Measurements from ENCODE around the gene TMEM132E. TPM values are rescaled to one million over a fixed set of nuclear protein-coding genes. Genes with fewer than 3 reads are reported as not detected.

TMEM132E gene, protein sequence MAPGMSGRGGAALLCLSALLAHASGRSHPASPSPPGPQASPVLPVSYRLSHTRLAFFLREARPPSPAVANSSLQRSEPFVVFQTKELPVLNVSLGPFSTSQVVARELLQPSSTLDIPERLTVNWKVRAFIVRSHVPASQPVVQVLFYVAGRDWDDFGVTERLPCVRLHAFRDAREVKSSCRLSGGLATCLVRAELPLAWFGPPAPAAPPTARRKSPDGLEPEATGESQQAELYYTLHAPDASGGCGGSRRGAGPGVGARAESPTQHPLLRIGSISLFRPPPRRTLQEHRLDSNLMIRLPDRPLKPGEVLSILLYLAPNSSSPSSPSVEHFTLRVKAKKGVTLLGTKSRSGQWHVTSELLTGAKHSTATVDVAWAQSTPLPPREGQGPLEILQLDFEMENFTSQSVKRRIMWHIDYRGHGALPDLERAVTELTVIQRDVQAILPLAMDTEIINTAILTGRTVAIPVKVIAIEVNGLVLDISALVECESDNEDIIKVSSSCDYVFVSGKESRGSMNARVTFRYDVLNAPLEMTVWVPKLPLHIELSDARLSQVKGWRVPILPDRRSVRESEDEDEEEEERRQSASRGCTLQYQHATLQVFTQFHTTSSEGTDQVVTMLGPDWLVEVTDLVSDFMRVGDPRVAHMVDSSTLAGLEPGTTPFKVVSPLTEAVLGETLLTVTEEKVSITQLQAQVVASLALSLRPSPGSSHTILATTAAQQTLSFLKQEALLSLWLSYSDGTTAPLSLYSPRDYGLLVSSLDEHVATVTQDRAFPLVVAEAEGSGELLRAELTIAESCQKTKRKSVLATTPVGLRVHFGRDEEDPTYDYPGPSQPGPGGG (N-terminal part only)
- 0.12 and 0.17 TPM in 2 replicates for total RNA-seq

GRCh38 chr17:34579017-34579946, at the start of gene TMEM132E:
TMEM132E (plus strand) TSS chr17:34579582; CDS start chr17:34581077, 1,495 bp downstream.

Other genes with a start within 250 kb of the TMEM132E start
- gene CCL13, start 223.1 kb upstream of the TMEM132E start, total RNA-seq = not detected in 2 replicates
- not detected in 2 replicates for gene CCL1, start 216.3 kb upstream of the TMEM132E start, total RNA-seq